ENCODE results near the gene TEP1. TPM values are rescaled to one million over a fixed set of nuclear protein-coding genes. Genes with fewer than 3 reads are reported as not detected.
"Not testable (repeated sequence)": the region's sequence is repeated elsewhere in the genome, so short reads cannot be mapped to it uniquely, and the experiment has no call there.

TEP1 gene
- total and polyA plus RNA-seq, 2 experiments from 2014 or later, result 5.2 to 12.9 TPM

GRCh38 chr14:20376071-20376588 lies 37.2 kb downstream of the TEP1 start:
- H3K4me3 ChIP-seq, result no peak overlapping the region
- H3K4me1 ChIP-seq (ENCODE audit: insufficient read depth), result no peaks in the 10 kb centered on the region
- H3K4me2 ChIP-seq (ENCODE audit: unreplicated experiment), result no peak overlapping the region
- H3K79me2 ChIP-seq (ENCODE audit: insufficient read depth), result no peaks in the 10 kb centered on the region
- no peaks in the 10 kb centered on the region for H4K20me1 ChIP-seq (ENCODE audit: insufficient read depth)
- H2AFZ ChIP-seq, result no peak overlapping the region
- no peak for TF ChIP-seq EZH2phosphoT487 (IDR thresholded peaks at IDR 0.05; ENCODE audit: insufficient read depth, low read depth)
- no peak for TF ChIP-seq EZH2 (IDR thresholded peaks at IDR 0.05; ENCODE audit: insufficient read depth, poor library complexity, severe bottlenecking)
- WGBS, 2 experiments (ENCODE audit: low coverage in 1 of 2, low lambda C conversion rate in 2 of 2, missing lambda C conversion rate in 2 of 2), result 91 to 92% methylated on average over 11 to 12 of the region's 12 CpGs
- H3K9me3 ChIP-seq (ENCODE audit: low read depth), result no peaks in the 10 kb centered on the region
- peaks cover 46% of the 10 kb centered on the region for H3K36me3 ChIP-seq (ENCODE audit: low read depth)
- no peak overlapping the region for H3K27ac ChIP-seq
- H3F3A ChIP-seq (ENCODE audit: insufficient read depth), result no peaks in the 10 kb centered on the region
- H3K9me2 ChIP-seq (ENCODE audit: insufficient read depth), result no peaks in the 10 kb centered on the region
- in situ Hi-C loops (cut with MboI), result no loop called here
- no peaks in the 10 kb centered on the region for H3K27me3 ChIP-seq (replicated peaks; ENCODE audit: insufficient read depth)
- DNase-seq, result no peak
- H3K9ac ChIP-seq, result no peak overlapping the region

- Histone ChIP-seq H3K9me2 (ENCODE audit: insufficient read depth) (no peaks in the 10 kb centered on the region), H3K27ac (no peak overlapping the region), H3K9me3 (ENCODE audit: low read depth) (no peaks in the 10 kb centered on the region), H3K79me2 (ENCODE audit: insufficient read depth) (no peaks in the 10 kb centered on the region), H3K4me1 (ENCODE audit: insufficient read depth) (no peaks in the 10 kb centered on the region), H3K4me3 (no peak overlapping the region), H3F3A (ENCODE audit: insufficient read depth) (no peaks in the 10 kb centered on the region), H2AFZ (no peak overlapping the region), H3K36me3 (ENCODE audit: low read depth) (peaks cover 53% of the 10 kb centered on the region), H3K9ac (no peak overlapping the region), H4K20me1 (ENCODE audit: insufficient read depth) (no peaks in the 10 kb centered on the region), H3K27me3 (replicated peaks; ENCODE audit: insufficient read depth) (no peaks in the 10 kb centered on the region), H3K4me2 (ENCODE audit: unreplicated experiment) (no peak overlapping the region)
- WGBS, 2 experiments (ENCODE audit: low coverage in 1 of 2, low lambda C conversion rate in 2 of 2, missing lambda C conversion rate in 2 of 2), result 75 to 82% methylated on average over 3 of the region's 3 CpGs
- TF ChIP-seq EZH2 (IDR thresholded peaks at IDR 0.05; ENCODE audit: insufficient read depth, poor library complexity, severe bottlenecking) (no peak), EZH2phosphoT487 (IDR thresholded peaks at IDR 0.05; ENCODE audit: insufficient read depth, low read depth) (no peak)
- no peak for DNase-seq
- in situ Hi-C loops (cut with MboI), result no loop called here
These were observed 37.8 kb downstream of the TEP1 start for GRCh38 chr14:20375471-20375870.

- Histone ChIP-seq H3F3A (ENCODE audit: insufficient read depth) (no peaks in the 10 kb centered on the region), H3K4me1 (ENCODE audit: insufficient read depth) (no peaks in the 10 kb centered on the region), H3K9me3 (ENCODE audit: low read depth) (no peaks in the 10 kb centered on the region), H3K36me3 (ENCODE audit: low read depth) (peaks cover 67% of the 10 kb centered on the region; the same call in 1 of the 2 replicates), H3K4me3 (no peak overlapping the region), H3K4me2 (ENCODE audit: unreplicated experiment) (no peak overlapping the region), H4K20me1 (ENCODE audit: insufficient read depth) (no peaks in the 10 kb centered on the region), H2AFZ (no peak overlapping the region), H3K27me3 (replicated peaks; ENCODE audit: insufficient read depth) (no peaks in the 10 kb centered on the region), H3K27ac (no peak overlapping the region), H3K79me2 (ENCODE audit: insufficient read depth) (no peaks in the 10 kb centered on the region), H3K9ac (no peak overlapping the region), H3K9me2 (ENCODE audit: insufficient read depth) (no peaks in the 10 kb centered on the region)
- DNase-seq, result no peak
- in situ Hi-C loops (cut with MboI), result no loop called here
- WGBS, 2 experiments (ENCODE audit: low coverage in 1 of 2, low lambda C conversion rate in 2 of 2, missing lambda C conversion rate in 2 of 2), result 99 to 100% methylated on average over 5 of the region's 5 CpGs
- no peak for TF ChIP-seq EZH2phosphoT487 (IDR thresholded peaks at IDR 0.05; ENCODE audit: insufficient read depth, low read depth)
- TF ChIP-seq EZH2 (IDR thresholded peaks at IDR 0.05; ENCODE audit: insufficient read depth, poor library complexity, severe bottlenecking), result no peak
These were observed 40.5 kb downstream of the TEP1 start for GRCh38 chr14:20372796-20373195.

GRCh38 chr14:20365928-20366327 lies 47.4 kb downstream of the TEP1 start:
- in situ Hi-C loops (cut with MboI), result no loop called here
- TF ChIP-seq EZH2phosphoT487 (IDR thresholded peaks at IDR 0.05; ENCODE audit: insufficient read depth, low read depth) (no peak), EZH2 (IDR thresholded peaks at IDR 0.05; ENCODE audit: insufficient read depth, poor library complexity, severe bottlenecking) (no peak)
- H3K9me2 ChIP-seq (ENCODE audit: insufficient read depth), result no peaks in the 10 kb centered on the region
- no peaks in the 10 kb centered on the region for H3K79me2 ChIP-seq (ENCODE audit: insufficient read depth)
- H3F3A ChIP-seq (ENCODE audit: insufficient read depth), result no peaks in the 10 kb centered on the region
- peaks cover 50% of the 10 kb centered on the region for H3K36me3 ChIP-seq (ENCODE audit: low read depth)
- DNase-seq, result no peak
- no peaks in the 10 kb centered on the region for H3K27me3 ChIP-seq (replicated peaks; ENCODE audit: insufficient read depth)
- no peak overlapping the region for H2AFZ ChIP-seq
- no peak overlapping the region for H3K4me2 ChIP-seq (ENCODE audit: unreplicated experiment)
- H3K4me1 ChIP-seq (ENCODE audit: insufficient read depth), result no peaks in the 10 kb centered on the region
- H3K9ac ChIP-seq, result no peak overlapping the region
- no peak overlapping the region for H3K4me3 ChIP-seq
- no peak overlapping the region for H3K27ac ChIP-seq
- H4K20me1 ChIP-seq (ENCODE audit: insufficient read depth), result no peaks in the 10 kb centered on the region
- H3K9me3 ChIP-seq (ENCODE audit: low read depth), result no peaks in the 10 kb centered on the region

GRCh38 chr14:20358474-20358873 lies 54.8 kb downstream of the TEP1 start:
- H3K27me3 ChIP-seq (replicated peaks; ENCODE audit: insufficient read depth); H3K27ac ChIP-seq; H3K4me1 ChIP-seq (ENCODE audit: insufficient read depth); H3K4me2 ChIP-seq (ENCODE audit: unreplicated experiment); H3K9me2 ChIP-seq (ENCODE audit: insufficient read depth); H4K20me1 ChIP-seq (ENCODE audit: insufficient read depth); H3K9ac ChIP-seq; H3K79me2 ChIP-seq (ENCODE audit: insufficient read depth); H3K4me3 ChIP-seq; DNase-seq; H3K9me3 ChIP-seq (ENCODE audit: low read depth); in situ Hi-C loops (cut with MboI); H2AFZ ChIP-seq: not testable (repeated sequence)
- 60% methylated on average over 3 of the region's 3 CpGs for WGBS, 2 experiments (ENCODE audit: low coverage in 1 of 2, low lambda C conversion rate in 2 of 2, missing lambda C conversion rate in 2 of 2)
- Histone ChIP-seq H3K36me3 (ENCODE audit: low read depth) (peaks cover 44% of the 10 kb centered on the region), H3F3A (ENCODE audit: insufficient read depth) (peaks cover 20% of the 10 kb centered on the region; the same call in 1 of the 2 replicates)

All from GM23248 (cell line).